C4-2B (cell line): ENCODE data around the gene TOX2.

Experiments used
- H3K27ac ChIP-seq: fragments of 450-650 bp; 2 replicates; pipeline ENCODE4 v1.5.1; 2017
- ZFX ChIP-seq: fragments of 450-650 bp; IDR thresholded peaks from 2 replicates; pipeline ENCODE4 v1.6.1; 2017
- TF ChIP-seq, protein P1 (sequence below): fragments of 450-650 bp; conservative IDR thresholded peaks from 2 replicates; pipeline ENCODE4 v1.5.1; 2017; ENCODE audit warnings: mild to moderate bottlenecking

The TOX2 gene

GRCh38 chr20:43955062-43955749, 40.6 kb downstream of the TOX2 start:
- H3K27ac ChIP-seq: no peak overlapping the region
- TF ChIP-seq ZFX: no peak
- TF ChIP-seq, protein P1, sequence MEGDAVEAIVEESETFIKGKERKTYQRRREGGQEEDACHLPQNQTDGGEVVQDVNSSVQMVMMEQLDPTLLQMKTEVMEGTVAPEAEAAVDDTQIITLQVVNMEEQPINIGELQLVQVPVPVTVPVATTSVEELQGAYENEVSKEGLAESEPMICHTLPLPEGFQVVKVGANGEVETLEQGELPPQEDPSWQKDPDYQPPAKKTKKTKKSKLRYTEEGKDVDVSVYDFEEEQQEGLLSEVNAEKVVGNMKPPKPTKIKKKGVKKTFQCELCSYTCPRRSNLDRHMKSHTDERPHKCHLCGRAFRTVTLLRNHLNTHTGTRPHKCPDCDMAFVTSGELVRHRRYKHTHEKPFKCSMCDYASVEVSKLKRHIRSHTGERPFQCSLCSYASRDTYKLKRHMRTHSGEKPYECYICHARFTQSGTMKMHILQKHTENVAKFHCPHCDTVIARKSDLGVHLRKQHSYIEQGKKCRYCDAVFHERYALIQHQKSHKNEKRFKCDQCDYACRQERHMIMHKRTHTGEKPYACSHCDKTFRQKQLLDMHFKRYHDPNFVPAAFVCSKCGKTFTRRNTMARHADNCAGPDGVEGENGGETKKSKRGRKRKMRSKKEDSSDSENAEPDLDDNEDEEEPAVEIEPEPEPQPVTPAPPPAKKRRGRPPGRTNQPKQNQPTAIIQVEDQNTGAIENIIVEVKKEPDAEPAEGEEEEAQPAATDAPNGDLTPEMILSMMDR: no peak

DNA sequence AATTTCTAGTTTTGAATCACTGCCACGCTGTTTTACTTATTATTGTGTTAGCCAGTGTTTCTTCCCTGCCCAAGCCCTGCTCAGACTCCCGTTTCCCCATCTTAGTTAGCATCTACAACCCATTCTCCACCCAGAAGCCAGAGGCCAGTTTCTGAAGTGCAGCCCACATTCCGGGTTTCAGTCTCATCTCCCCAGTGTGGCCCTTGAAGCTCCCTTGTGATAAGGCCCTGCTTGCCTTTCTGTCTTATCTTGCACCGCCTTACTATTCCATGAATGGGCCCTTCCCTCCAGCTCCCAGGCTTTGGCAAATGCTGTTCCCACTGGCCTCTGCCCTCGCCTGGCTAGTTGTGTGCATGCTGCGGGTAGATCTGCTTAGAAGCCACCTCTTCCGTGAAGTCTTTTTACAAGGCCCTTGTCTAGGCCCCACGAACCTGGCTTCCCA, 41.1 kb downstream of the TOX2 start:
- TF ChIP-seq ZFX: no peak
- TF ChIP-seq, protein P1: no peak
- no peak overlapping the region for H3K27ac ChIP-seq

- TF ChIP-seq, protein P1: no peak
- TF ChIP-seq ZFX: no peak
- no peak overlapping the region for H3K27ac ChIP-seq
Measured at GRCh38 chr20:43957392-43957791, 42.7 kb downstream of the TOX2 start.

DNA sequence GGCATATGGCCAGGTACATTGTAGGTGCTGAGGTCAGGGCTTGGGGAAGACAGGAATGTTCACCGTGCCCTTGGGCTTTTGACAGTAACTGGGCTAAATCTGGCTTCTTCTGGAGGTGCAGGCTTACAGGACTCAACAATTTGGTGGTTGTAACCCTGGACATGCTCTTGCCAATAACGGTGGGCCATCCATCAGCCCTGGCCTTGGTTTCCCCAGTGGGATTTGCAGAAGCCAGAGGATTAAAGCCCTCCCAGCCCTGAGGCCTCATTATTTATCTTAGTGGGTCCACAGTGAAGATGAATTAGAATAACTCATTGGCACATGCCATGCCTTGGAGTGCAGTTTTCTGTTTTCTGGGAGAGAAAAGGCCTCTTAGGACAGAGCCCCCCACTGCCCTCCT, 44.0 kb downstream of the TOX2 start:
- TF ChIP-seq, protein P1: no peak
- TF ChIP-seq ZFX: no peak
- H3K27ac ChIP-seq: peak overlapping the region; percentile 59

GRCh38 chr20:43959079-43959919, 44.6 kb downstream of the TOX2 start:
- TF ChIP-seq, protein P1: no peak
- no peak for TF ChIP-seq ZFX
- H3K27ac ChIP-seq: peak overlapping the region; percentile 59

- peak overlapping the region; percentile 59 for H3K27ac ChIP-seq
- TF ChIP-seq, protein P1: no peak
- no peak for TF ChIP-seq ZFX
Measured at GRCh38 chr20:43959920-43960227, 45.2 kb downstream of the TOX2 start.

- H3K27ac ChIP-seq: peak overlapping the region; percentile 59
- no peak for TF ChIP-seq ZFX
- TF ChIP-seq, protein P1: no peak
Measured at GRCh38 chr20:43960231-43960630, 45.6 kb downstream of the TOX2 start.
